Hepatocyte (in vitro differentiated cells): ENCODE measurements around the gene HSPB9. TPM values are rescaled to one million over a fixed set of nuclear protein-coding genes. Genes with fewer than 3 reads are reported as not detected.

Source experiments
- DNase-seq: peaks from one replicate; pipeline ENCODE4 v3.0.0-alpha.2; 2016; ENCODE audit warnings: low spot score
- H2AFZ ChIP-seq: fragments of 200-600 bp; sonication (generic); 2 replicates; pipeline ENCODE4 v1.6.0; 2016; ENCODE audit warnings: antibody characterized with exemption, mild to moderate bottlenecking
- H3K27ac ChIP-seq: fragments of 200-600 bp; sonication (generic); 2 replicates; pipeline ENCODE4 v1.5.1; 2016; ENCODE audit warnings: mild to moderate bottlenecking
- H3K27me3 ChIP-seq: fragments of 200-600 bp; sonication (generic); 2 replicates; pipeline ENCODE4 v1.6.1; 2016
- H3K36me3 ChIP-seq: fragments of 200-600 bp; sonication (generic); replicated peaks from 2 replicates; pipeline ENCODE4 v1.5.1; 2016; ENCODE audit warnings: low read depth; ENCODE audit not compliant: insufficient read depth
- H3K4me1 ChIP-seq: fragments of 200-600 bp; sonication (generic); 2 replicates; pipeline ENCODE4 v1.5.1; 2016; ENCODE audit warnings: mild to moderate bottlenecking, moderate library complexity; ENCODE audit not compliant: insufficient read depth
- H3K4me2 ChIP-seq: fragments of 200-600 bp; sonication (generic); 2 replicates; pipeline ENCODE4 v1.6.0; 2016
- H3K4me3 ChIP-seq: fragments of 200-600 bp; sonication (generic); 2 replicates; pipeline ENCODE4 v1.5.1; 2016; ENCODE audit warnings: mild to moderate bottlenecking
- H3K79me2 ChIP-seq: fragments of 200-600 bp; sonication (generic); 2 replicates; pipeline ENCODE4 v1.6.0; 2017; ENCODE audit warnings: mild to moderate bottlenecking
- H3K9me2 ChIP-seq: fragments of 200-600 bp; sonication (generic); replicated peaks from 2 replicates; pipeline ENCODE4 v1.6.0; 2017; ENCODE audit warnings: mild to moderate bottlenecking; ENCODE audit not compliant: insufficient read depth
- H3K9me3 ChIP-seq: fragments of 200-600 bp; sonication (generic); 2 replicates; pipeline ENCODE4 v1.5.1; 2016; ENCODE audit warnings: low read depth, mild to moderate bottlenecking
- H4K20me1 ChIP-seq: fragments of 200-600 bp; sonication (generic); 2 replicates; pipeline ENCODE4 v1.6.0; 2016; ENCODE audit warnings: mild to moderate bottlenecking; ENCODE audit not compliant: insufficient read depth, poor library complexity, severe bottlenecking
- EZH2 ChIP-seq: fragments of 200-600 bp; sonication (generic); IDR thresholded peaks from 2 replicates; pipeline ENCODE4 v1.6.1; 2016; ENCODE audit warnings: antibody characterized with exemption, mild to moderate bottlenecking, borderline replicate concordance
- EZH2phosphoT487 ChIP-seq: fragments of 200-600 bp; sonication (generic); IDR thresholded peaks from one replicate; pipeline ENCODE4 v1.6.1; 2018; ENCODE audit warnings: antibody characterized with exemption, mild to moderate bottlenecking, low read depth, moderate library complexity; ENCODE audit not compliant: unreplicated experiment, severe bottlenecking
- WGBS: methylation state at CpG from one replicate; pipeline ENCODE4 v1.1.6; 2016; ENCODE audit warnings: low lambda C conversion rate; ENCODE audit errors: missing lambda C conversion rate; 5-methylcytosine and 5-hydroxymethylcytosine counted together
- polyA plus RNA-seq: library from polyadenylated mRNA; unstranded; fragments of >200 nt; fragmentation: Nextera tagmentation; extraction: Ambion mirVana; gene quantifications from 2 replicates; pipeline ENCODE4 v1.2.1, GENCODE V29; 2016
- total RNA-seq: library from RNA; depleted of rRNA; stranded (reverse); fragments of >200 nt; gene quantifications from 2 replicates; pipeline ENCODE4 v1.2.3, GENCODE V29; 2014
- TF ChIP-seq, protein P1 (sequence below): fragments of 200-600 bp; sonication (generic); IDR thresholded peaks from 2 replicates; pipeline ENCODE4 v1.5.1; 2016; ENCODE audit warnings: antibody characterized with exemption, mild to moderate bottlenecking; ENCODE audit not compliant: poor library complexity

HSPB9 gene
- total and polyA plus RNA-seq, 2 experiments from 2014 or later, result 0.34 TPM; not detected in 1

DNA sequence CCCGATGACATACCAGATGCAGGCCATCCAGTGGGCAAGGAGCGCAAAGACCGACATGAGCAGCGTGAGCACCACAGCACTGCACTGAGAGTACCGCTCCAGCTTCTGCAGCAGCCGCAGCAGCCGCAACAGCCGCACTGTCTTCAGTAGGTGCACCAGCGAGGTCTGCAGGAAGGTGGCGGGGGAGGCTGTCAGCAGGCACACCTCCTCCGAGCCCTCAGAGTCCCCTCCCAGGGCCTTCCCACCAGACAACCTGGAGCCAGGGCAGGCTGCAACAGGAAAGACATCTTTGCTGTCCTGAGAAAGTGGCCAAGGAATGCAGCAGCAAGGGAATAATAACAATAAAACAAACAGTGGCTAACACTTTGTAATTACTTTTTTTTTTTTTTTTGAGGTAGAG, 49.2 kb downstream of the HSPB9 start:
- no peak overlapping the region for H2AFZ ChIP-seq
- H3K4me3 ChIP-seq, result no peak overlapping the region
- no peaks in the 10 kb centered on the region for H3K9me3 ChIP-seq
- no peaks in the 10 kb centered on the region for H3K79me2 ChIP-seq
- H3K27ac ChIP-seq, result no peak overlapping the region
- 48% methylated on average over 11 of the region's 11 CpGs for WGBS
- no peaks in the 10 kb centered on the region for H3K9me2 ChIP-seq
- peak; percentile 37 for DNase-seq
- H3K4me1 ChIP-seq, result no peaks in the 10 kb centered on the region
- TF ChIP-seq, protein P1, sequence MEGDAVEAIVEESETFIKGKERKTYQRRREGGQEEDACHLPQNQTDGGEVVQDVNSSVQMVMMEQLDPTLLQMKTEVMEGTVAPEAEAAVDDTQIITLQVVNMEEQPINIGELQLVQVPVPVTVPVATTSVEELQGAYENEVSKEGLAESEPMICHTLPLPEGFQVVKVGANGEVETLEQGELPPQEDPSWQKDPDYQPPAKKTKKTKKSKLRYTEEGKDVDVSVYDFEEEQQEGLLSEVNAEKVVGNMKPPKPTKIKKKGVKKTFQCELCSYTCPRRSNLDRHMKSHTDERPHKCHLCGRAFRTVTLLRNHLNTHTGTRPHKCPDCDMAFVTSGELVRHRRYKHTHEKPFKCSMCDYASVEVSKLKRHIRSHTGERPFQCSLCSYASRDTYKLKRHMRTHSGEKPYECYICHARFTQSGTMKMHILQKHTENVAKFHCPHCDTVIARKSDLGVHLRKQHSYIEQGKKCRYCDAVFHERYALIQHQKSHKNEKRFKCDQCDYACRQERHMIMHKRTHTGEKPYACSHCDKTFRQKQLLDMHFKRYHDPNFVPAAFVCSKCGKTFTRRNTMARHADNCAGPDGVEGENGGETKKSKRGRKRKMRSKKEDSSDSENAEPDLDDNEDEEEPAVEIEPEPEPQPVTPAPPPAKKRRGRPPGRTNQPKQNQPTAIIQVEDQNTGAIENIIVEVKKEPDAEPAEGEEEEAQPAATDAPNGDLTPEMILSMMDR, result no peak
- TF ChIP-seq EZH2phosphoT487 (no peak), EZH2 (no peak)
- H4K20me1 ChIP-seq, result no peaks in the 10 kb centered on the region
- no peak overlapping the region for H3K4me2 ChIP-seq
- H3K27me3 ChIP-seq, result peaks cover 3% of the 10 kb centered on the region
- no peaks in the 10 kb centered on the region for H3K36me3 ChIP-seq

Other genes starting within 250 kb of the HSPB9 start
- gene ACLY, start 203.9 kb upstream of the HSPB9 start, total RNA-seq, result 157 and 167 TPM in 2 replicates
- gene ACLY, start 203.9 kb upstream of the HSPB9 start, polyA plus RNA-seq, result 82.1 and 101 TPM in 2 replicates
- gene ODAD4, start 192.2 kb upstream of the HSPB9 start, total RNA-seq, result 0.52 and 0.53 TPM in 2 replicates
- 0.75 and 0.76 TPM in 2 replicates for gene ODAD4, start 192.2 kb upstream of the HSPB9 start, polyA plus RNA-seq
- gene CNP, start 156.0 kb upstream of the HSPB9 start, total RNA-seq, result 59.8 and 61.4 TPM in 2 replicates
- 77.7 and 97.0 TPM in 2 replicates for gene CNP, start 156.0 kb upstream of the HSPB9 start, polyA plus RNA-seq
- 73.6 and 86.3 TPM in 2 replicates for gene DNAJC7, start 105.4 kb upstream of the HSPB9 start, total RNA-seq
- 50.1 and 61.7 TPM in 2 replicates for gene DNAJC7, start 105.4 kb upstream of the HSPB9 start, polyA plus RNA-seq
- gene NKIRAS2, start 102.7 kb upstream of the HSPB9 start, total RNA-seq, result 37.5 and 40.8 TPM in 2 replicates
- gene NKIRAS2, start 102.7 kb upstream of the HSPB9 start, polyA plus RNA-seq, result 55.0 and 57.2 TPM in 2 replicates
- 1.1 and 1.9 TPM in 2 replicates for gene C17orf113, start 72.2 kb upstream of the HSPB9 start, total RNA-seq
- gene C17orf113, start 72.2 kb upstream of the HSPB9 start, polyA plus RNA-seq, result 0.46 and 1.2 TPM in 2 replicates
- 0.04 and 0.63 TPM in 2 replicates for gene ZNF385C, start 24.3 kb upstream of the HSPB9 start, total RNA-seq
- gene ZNF385C, start 24.3 kb upstream of the HSPB9 start, polyA plus RNA-seq, result 0.45 and 1.4 TPM in 2 replicates
- gene DHX58, start 10.1 kb upstream of the HSPB9 start, total RNA-seq, result 1.6 and 3.6 TPM in 2 replicates
- 1.4 and 2.2 TPM in 2 replicates for gene DHX58, start 10.1 kb upstream of the HSPB9 start, polyA plus RNA-seq
- 21.7 and 29.2 TPM in 2 replicates for gene KAT2A, start 1.4 kb upstream of the HSPB9 start, total RNA-seq
- gene KAT2A, start 1.4 kb upstream of the HSPB9 start, polyA plus RNA-seq, result 46.7 and 60.2 TPM in 2 replicates
- gene RAB5C, start 32.2 kb downstream of the HSPB9 start, total RNA-seq, result 123 and 158 TPM in 2 replicates
- 172 and 184 TPM in 2 replicates for gene RAB5C, start 32.2 kb downstream of the HSPB9 start, polyA plus RNA-seq
- gene KCNH4, start 58.3 kb downstream of the HSPB9 start, total RNA-seq, result 0.08 and 0.17 TPM in 2 replicates
- gene KCNH4, start 58.3 kb downstream of the HSPB9 start, polyA plus RNA-seq, result 0.12 and 0.23 TPM in 2 replicates
- gene HCRT, start 62.6 kb downstream of the HSPB9 start, total RNA-seq, result not detected in 2 replicates
- gene HCRT, start 62.6 kb downstream of the HSPB9 start, polyA plus RNA-seq, result not detected in 2 replicates
- 6.1 and 7.2 TPM in 2 replicates for gene GHDC, start 71.7 kb downstream of the HSPB9 start, total RNA-seq
- 7.0 and 8.7 TPM in 2 replicates for gene GHDC, start 71.7 kb downstream of the HSPB9 start, polyA plus RNA-seq
- 26.0 and 27.9 TPM in 2 replicates for gene STAT5B, start 153.6 kb downstream of the HSPB9 start, total RNA-seq
- 18.7 and 25.7 TPM in 2 replicates for gene STAT5B, start 153.6 kb downstream of the HSPB9 start, polyA plus RNA-seq
- gene STAT5A, start 165.7 kb downstream of the HSPB9 start, total RNA-seq, result 5.5 and 6.5 TPM in 2 replicates
- gene STAT5A, start 165.7 kb downstream of the HSPB9 start, polyA plus RNA-seq, result 3.5 and 6.1 TPM in 2 replicates